ENCODE measurements around the gene TOB1.

DNA sequence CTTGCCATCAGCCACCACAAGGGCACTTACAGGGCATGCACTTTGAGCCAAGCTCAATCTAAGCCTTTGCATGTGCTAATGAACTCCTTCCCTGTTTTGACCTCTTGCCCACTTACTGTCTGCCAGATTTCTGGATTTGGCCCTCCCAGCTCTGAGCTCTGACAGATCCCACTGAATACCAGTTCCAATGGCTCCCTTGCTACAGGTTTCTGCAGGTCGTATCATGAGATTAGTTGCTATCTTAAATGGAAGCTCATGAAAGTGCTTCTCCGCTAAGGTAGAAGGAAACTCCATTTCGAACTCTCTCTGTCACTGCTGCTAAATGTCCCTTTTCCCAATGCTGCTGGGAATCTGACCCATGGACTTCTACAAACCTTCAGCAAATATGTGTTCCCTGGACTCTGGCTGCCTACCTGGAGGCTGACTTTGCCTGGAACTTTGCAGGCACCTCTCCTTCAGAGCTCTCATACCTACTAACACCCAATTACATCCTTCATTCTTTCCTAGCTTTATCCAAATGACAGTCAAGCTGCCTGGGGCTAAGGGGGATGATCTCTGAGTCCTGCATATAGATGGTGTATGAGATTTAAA is 23.5 kb upstream of the TOB1 start:
- TF ChIP-seq, protein P1, sequence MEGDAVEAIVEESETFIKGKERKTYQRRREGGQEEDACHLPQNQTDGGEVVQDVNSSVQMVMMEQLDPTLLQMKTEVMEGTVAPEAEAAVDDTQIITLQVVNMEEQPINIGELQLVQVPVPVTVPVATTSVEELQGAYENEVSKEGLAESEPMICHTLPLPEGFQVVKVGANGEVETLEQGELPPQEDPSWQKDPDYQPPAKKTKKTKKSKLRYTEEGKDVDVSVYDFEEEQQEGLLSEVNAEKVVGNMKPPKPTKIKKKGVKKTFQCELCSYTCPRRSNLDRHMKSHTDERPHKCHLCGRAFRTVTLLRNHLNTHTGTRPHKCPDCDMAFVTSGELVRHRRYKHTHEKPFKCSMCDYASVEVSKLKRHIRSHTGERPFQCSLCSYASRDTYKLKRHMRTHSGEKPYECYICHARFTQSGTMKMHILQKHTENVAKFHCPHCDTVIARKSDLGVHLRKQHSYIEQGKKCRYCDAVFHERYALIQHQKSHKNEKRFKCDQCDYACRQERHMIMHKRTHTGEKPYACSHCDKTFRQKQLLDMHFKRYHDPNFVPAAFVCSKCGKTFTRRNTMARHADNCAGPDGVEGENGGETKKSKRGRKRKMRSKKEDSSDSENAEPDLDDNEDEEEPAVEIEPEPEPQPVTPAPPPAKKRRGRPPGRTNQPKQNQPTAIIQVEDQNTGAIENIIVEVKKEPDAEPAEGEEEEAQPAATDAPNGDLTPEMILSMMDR (optimal IDR thresholded peaks at IDR 0.05 in 1 of 3, IDR thresholded peaks at IDR 0.05 in 1 of 3, conservative IDR thresholded peaks at IDR 0.05 in 1 of 3; ENCODE audit: extremely low read depth in 1 of 3, insufficient read depth in 2 of 3, low read length in 3 of 3), result no peak
- TF ChIP-seq EZH2 (IDR thresholded peaks at IDR 0.05; ENCODE audit: low read length), result no peak
